Measurements from ENCODE around the gene TRIP13. TPM values are rescaled to one million over a fixed set of nuclear protein-coding genes. Genes with fewer than 3 reads are reported as not detected.

Gene TRIP13
- polyA plus RNA-seq, 4 donors = 1.6 to 12.1 (median 7.1) TPM

DNA sequence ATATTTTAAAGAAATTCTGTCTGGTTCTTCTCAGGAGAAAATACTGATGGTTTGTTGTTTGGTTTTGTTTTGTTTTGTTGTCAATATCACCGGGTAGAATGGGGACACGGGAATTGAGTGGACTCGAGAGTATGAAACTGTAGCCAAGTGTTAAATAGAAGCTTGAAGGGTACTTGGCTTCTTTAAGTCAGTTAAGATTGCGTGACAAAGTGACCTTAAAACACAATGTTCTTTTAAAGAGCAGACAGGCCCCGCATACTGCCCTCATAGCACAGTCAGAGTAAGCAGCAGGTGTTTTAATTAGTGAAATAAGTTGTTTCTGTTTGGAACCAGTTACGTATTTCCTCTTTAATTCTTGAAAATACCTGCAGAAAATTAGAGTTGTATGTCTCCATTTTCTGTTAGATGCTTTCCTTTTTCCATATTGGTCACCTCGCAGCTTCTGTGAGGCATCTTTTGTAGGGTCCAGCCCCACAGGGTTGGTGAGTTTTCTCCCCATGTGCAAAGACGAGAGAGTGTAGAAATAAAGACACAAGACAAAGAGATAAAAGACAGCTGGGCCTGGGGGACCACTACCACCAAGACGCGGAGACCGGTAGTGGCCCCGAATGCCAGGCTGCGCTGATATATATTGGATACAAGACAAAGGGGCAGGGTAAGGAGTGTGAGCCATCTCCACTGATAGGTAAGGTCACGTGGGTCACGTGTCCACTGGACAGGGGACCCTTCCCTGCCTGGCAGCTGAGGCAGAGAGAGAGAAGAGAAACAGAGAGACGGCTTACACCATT lies 9.6 kb downstream of the TRIP13 start:
- no peak overlapping the region for H3K4me3 ChIP-seq (ENCODE audit: low read depth in 1 of 3, low read length in 3 of 3)
- H3K27me3 ChIP-seq (ENCODE audit: control insufficient read depth in 3 of 3, insufficient read depth in 3 of 3, low read length in 3 of 3) = no peaks in the 10 kb centered on the region
- no peaks in the 10 kb centered on the region for H3K4me1 ChIP-seq (ENCODE audit: control insufficient read depth in 3 of 3, insufficient read depth in 2 of 3, low read depth in 1 of 3, low read length in 2 of 3)
- H3K9me3 ChIP-seq (ENCODE audit: control insufficient read depth in 2 of 2, insufficient read depth in 1 of 2, low read depth in 1 of 2, low read length in 1 of 2) = no peaks in the 10 kb centered on the region
- DNase-seq (no peak), FAIRE-seq (no peak)
- H3K36me3 ChIP-seq (ENCODE audit: control insufficient read depth in 3 of 3, insufficient read depth in 2 of 3, low read depth in 1 of 3, low read length in 3 of 3) = peaks cover 0 to 26% (median 0%) of the 10 kb centered on the region in 3 donors
- H3K27ac ChIP-seq (ENCODE audit: low read depth in 1 of 3, low read length in 2 of 3) = no peak overlapping the region
- 90 to 94% (median 90%) methylated on average over 16 of the region's 16 CpGs for WGBS, 3 donors

DNA sequence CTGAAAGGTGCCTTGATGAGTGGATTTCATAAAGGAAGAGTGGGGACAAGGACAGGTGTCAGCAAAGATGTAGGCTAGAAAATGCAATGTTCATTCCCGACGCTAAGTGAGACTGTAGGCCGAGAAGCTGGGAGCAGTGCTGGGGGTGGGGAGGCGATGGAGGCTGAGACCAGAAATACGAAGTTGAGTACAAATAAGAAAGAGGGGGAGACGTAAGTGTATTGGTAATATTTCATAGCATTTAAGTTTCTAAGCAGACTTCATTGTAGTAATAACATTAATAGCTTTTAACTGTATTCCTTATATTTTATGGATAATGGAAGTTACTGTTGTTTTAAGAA lies 11.0 kb downstream of the TRIP13 start:
- Histone ChIP-seq H3K27ac (ENCODE audit: low read depth in 1 of 3, low read length in 2 of 3) (no peak overlapping the region), H3K36me3 (ENCODE audit: control insufficient read depth in 3 of 3, insufficient read depth in 2 of 3, low read depth in 1 of 3, low read length in 3 of 3) (peaks cover 0 to 35% (median 0%) of the 10 kb centered on the region in 3 donors), H3K4me3 (ENCODE audit: low read depth in 1 of 3, low read length in 3 of 3) (no peak overlapping the region), H3K27me3 (ENCODE audit: control insufficient read depth in 3 of 3, insufficient read depth in 3 of 3, low read length in 3 of 3) (no peaks in the 10 kb centered on the region), H3K9me3 (ENCODE audit: control insufficient read depth in 2 of 2, insufficient read depth in 1 of 2, low read depth in 1 of 2, low read length in 1 of 2) (no peaks in the 10 kb centered on the region), H3K4me1 (ENCODE audit: control insufficient read depth in 3 of 3, insufficient read depth in 2 of 3, low read depth in 1 of 3, low read length in 2 of 3) (no peaks in the 10 kb centered on the region)
- 95 to 99% (median 98%) methylated on average over 6 of the region's 6 CpGs for WGBS, 3 donors
- FAIRE-seq = no peak
- no peak for DNase-seq

DNA sequence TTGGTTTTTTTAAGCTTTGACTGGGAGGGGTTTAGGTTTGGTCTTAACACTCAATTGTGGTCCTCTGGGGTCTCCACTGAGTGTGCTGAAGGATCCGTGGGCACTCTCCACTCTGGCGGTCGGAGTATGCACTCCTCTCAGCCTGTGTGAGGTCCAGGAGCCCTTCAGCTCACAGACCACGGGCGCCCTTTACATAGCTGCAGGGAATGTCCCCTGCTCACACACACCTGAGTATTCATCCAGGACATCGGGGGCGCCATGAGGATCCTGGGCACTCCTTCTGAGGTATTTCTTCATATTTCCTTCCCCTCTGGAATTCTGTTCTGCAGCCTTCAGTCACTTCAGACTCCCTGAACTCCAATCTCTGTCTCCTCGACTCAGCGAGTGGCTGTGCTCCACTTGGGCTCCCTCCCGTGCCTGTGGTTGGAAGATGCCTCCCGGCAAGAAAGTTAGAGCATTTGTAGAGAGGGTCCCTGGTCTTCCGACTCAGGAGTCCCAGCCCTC lies 12.5 kb downstream of the TRIP13 start:
- DNase-seq = no peak
- WGBS, 3 donors = 92 to 96% (median 95%) methylated on average over 12 of the region's 12 CpGs
- Histone ChIP-seq H3K27me3 (ENCODE audit: control insufficient read depth in 3 of 3, insufficient read depth in 3 of 3, low read length in 3 of 3) (no peaks in the 10 kb centered on the region), H3K36me3 (ENCODE audit: control insufficient read depth in 3 of 3, insufficient read depth in 2 of 3, low read depth in 1 of 3, low read length in 3 of 3) (peaks cover 0 to 48% (median 0%) of the 10 kb centered on the region in 3 donors), H3K4me3 (ENCODE audit: low read depth in 1 of 3, low read length in 3 of 3) (no peak overlapping the region), H3K4me1 (ENCODE audit: control insufficient read depth in 3 of 3, insufficient read depth in 2 of 3, low read depth in 1 of 3, low read length in 2 of 3) (no peaks in the 10 kb centered on the region), H3K27ac (ENCODE audit: low read depth in 1 of 3, low read length in 2 of 3) (no peak overlapping the region), H3K9me3 (ENCODE audit: control insufficient read depth in 2 of 2, insufficient read depth in 1 of 2, low read depth in 1 of 2, low read length in 1 of 2) (no peaks in the 10 kb centered on the region)
- no peak for FAIRE-seq

DNA sequence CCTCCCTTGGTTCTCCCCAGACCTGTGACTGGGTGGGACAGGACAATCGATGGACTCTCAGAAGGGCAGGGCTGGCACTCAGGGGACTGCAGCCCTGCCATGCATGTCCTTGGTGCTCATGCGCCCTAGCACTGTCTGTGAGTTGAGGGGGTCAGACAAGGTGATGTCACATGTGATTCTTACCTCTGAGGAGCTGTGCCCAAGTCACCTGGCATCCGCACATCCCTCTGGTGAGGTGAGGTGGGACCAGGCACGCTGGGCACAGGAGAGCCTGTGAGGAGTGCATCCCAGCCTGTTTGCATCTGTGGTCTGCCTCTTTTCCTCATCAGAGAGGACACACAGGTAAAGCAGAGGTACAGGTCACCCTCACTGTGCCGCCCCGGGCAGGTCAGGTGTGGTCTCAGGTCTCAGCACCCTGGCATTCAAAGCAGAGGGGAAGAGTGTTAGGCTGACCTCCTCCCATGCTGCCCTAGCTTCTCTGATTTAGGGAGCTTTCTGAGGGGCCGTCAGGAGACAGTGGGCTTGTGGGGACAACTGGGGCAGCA lies 14.8 kb downstream of the TRIP13 start:
- H3K4me1 ChIP-seq (ENCODE audit: control insufficient read depth in 3 of 3, insufficient read depth in 2 of 3, low read depth in 1 of 3, low read length in 2 of 3) = no peaks in the 10 kb centered on the region

DNA sequence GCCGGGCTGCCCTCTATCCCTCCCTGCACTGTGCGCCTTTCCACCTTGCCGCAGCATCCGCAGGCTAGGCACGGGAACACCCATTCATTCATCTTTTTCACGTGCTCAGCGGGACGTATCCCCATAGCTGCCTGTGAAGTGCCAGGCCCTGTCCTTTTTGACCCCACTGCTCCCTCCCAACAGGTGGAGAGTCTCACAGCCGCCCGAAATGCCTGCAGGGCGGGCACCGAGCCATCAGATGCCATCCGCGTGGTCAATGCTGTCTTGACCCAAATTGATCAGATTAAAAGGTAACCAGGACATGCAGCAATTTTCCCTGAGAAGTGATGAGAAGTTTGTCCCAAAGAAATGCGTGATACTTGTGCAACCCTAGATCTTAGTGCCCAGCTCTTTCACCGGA lies 15.5 kb downstream of the TRIP13 start:
- H3K36me3 ChIP-seq (ENCODE audit: control insufficient read depth in 3 of 3, insufficient read depth in 2 of 3, low read depth in 1 of 3, low read length in 3 of 3) = peaks cover 0 to 62% (median 0%) of the 10 kb centered on the region in 3 donors
- DNase-seq = no peak
- H3K27me3 ChIP-seq (ENCODE audit: control insufficient read depth in 3 of 3, insufficient read depth in 3 of 3, low read length in 3 of 3) = no peaks in the 10 kb centered on the region
- no peaks in the 10 kb centered on the region for H3K9me3 ChIP-seq (ENCODE audit: control insufficient read depth in 2 of 2, insufficient read depth in 1 of 2, low read depth in 1 of 2, low read length in 1 of 2)
- FAIRE-seq = no peak
- H3K4me3 ChIP-seq (ENCODE audit: low read depth in 1 of 3, low read length in 3 of 3) = no peak overlapping the region
- 96 to 98% (median 97%) methylated on average over 16 of the region's 16 CpGs for WGBS, 3 donors
- H3K27ac ChIP-seq (ENCODE audit: low read depth in 1 of 3, low read length in 2 of 3) = no peak overlapping the region
- H3K4me1 ChIP-seq (ENCODE audit: control insufficient read depth in 3 of 3, insufficient read depth in 2 of 3, low read depth in 1 of 3, low read length in 2 of 3) = no peaks in the 10 kb centered on the region

More for the DNA sequence above, 14.8 kb downstream of the TRIP13 start:
- H3K27me3 ChIP-seq (ENCODE audit: control insufficient read depth in 3 of 3, insufficient read depth in 3 of 3, low read length in 3 of 3) = no peaks in the 10 kb centered on the region
- no peaks in the 10 kb centered on the region for H3K9me3 ChIP-seq (ENCODE audit: control insufficient read depth in 2 of 2, insufficient read depth in 1 of 2, low read depth in 1 of 2, low read length in 1 of 2)
- DNase-seq (no peak), FAIRE-seq (no peak)
- no peak overlapping the region for H3K27ac ChIP-seq (ENCODE audit: low read depth in 1 of 3, low read length in 2 of 3)
- H3K4me3 ChIP-seq (ENCODE audit: low read depth in 1 of 3, low read length in 3 of 3) = no peak overlapping the region
- 95 to 98% (median 97%) methylated on average over 7 of the region's 7 CpGs for WGBS, 3 donors
- H3K36me3 ChIP-seq (ENCODE audit: control insufficient read depth in 3 of 3, insufficient read depth in 2 of 3, low read depth in 1 of 3, low read length in 3 of 3) = peaks cover 0 to 57% (median 0%) of the 10 kb centered on the region in 3 donors

DNA sequence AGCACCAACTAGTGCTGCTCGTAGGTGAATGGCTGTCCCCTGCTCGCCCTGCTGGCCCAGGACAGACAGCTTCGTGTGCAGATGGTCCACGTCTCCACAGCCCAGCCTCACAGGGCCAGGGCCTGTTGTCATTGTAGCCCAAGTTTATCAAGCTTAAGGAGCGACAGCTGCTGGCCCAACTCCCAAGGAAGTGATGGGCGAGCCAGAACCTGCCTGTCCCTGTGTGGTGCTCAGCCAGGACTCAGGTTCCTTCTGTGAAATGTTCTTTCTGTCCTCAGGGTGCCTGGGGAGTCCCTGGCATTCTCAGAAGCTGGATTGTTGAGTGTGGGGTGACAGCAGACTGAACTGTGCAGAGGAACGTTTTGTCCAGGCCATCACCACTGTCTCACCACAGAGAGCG lies 16.4 kb downstream of the TRIP13 start:
- H3K27ac ChIP-seq (ENCODE audit: low read depth in 1 of 3, low read length in 2 of 3) = no peak overlapping the region
- peaks cover 0 to 65% (median 0%) of the 10 kb centered on the region in 3 donors for H3K36me3 ChIP-seq (ENCODE audit: control insufficient read depth in 3 of 3, insufficient read depth in 2 of 3, low read depth in 1 of 3, low read length in 3 of 3)
- WGBS, 3 donors = 94 to 97% (median 95%) methylated on average over 8 of the region's 8 CpGs
- H3K4me1 ChIP-seq (ENCODE audit: control insufficient read depth in 3 of 3, insufficient read depth in 2 of 3, low read depth in 1 of 3, low read length in 2 of 3) = no peaks in the 10 kb centered on the region
- DNase-seq = no peak
- no peaks in the 10 kb centered on the region for H3K9me3 ChIP-seq (ENCODE audit: control insufficient read depth in 2 of 2, insufficient read depth in 1 of 2, low read depth in 1 of 2, low read length in 1 of 2)
- no peaks in the 10 kb centered on the region for H3K27me3 ChIP-seq (ENCODE audit: control insufficient read depth in 3 of 3, insufficient read depth in 3 of 3, low read length in 3 of 3)
- no peak overlapping the region for H3K4me3 ChIP-seq (ENCODE audit: low read depth in 1 of 3, low read length in 3 of 3)
- no peak for FAIRE-seq

DNA sequence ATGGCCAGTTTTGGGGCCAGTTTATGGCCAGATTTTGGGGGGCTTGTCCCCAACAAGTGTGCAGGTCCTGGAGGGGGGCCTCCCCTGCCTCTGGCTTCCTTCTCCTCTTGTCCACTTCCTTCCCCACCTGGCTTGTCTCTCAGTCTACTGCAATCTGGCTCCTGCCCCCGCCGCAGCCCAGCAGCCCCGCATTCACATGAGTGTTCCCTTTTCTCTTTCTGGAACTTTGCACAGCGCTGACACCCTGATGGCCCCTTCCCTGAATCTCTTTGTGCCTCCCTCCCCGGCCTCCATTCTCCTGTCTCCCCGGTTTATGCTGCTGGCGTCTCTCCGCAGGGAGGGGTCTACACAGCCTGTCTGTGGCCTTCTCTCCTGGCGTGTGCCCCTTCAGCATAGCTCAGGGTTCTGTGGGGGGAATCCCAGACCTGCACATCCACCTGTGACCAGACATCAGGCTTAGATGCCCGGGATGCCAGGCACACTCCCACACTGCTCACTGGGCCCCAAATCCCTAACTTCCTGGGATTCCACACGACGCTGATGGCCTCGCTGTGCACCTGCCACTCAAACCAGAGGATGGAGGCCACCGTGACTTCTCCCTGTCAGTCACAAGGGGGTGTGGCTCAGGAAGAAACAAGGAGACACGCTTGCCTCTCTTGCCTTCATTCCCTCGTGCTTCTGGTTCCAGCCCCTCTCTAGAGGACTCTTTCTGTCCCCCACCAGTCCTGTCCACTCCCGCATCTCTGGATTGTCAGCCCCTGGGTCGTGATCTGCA lies 17.5 kb downstream of the TRIP13 start:
- Histone ChIP-seq H3K4me1 (ENCODE audit: control insufficient read depth in 3 of 3, insufficient read depth in 2 of 3, low read depth in 1 of 3, low read length in 2 of 3) (no peaks in the 10 kb centered on the region), H3K9me3 (ENCODE audit: control insufficient read depth in 2 of 2, insufficient read depth in 1 of 2, low read depth in 1 of 2, low read length in 1 of 2) (no peaks in the 10 kb centered on the region), H3K27me3 (ENCODE audit: control insufficient read depth in 3 of 3, insufficient read depth in 3 of 3, low read length in 3 of 3) (no peaks in the 10 kb centered on the region), H3K4me3 (ENCODE audit: low read depth in 1 of 3, low read length in 3 of 3) (no peak overlapping the region), H3K27ac (ENCODE audit: low read depth in 1 of 3, low read length in 2 of 3) (no peak overlapping the region), H3K36me3 (ENCODE audit: control insufficient read depth in 3 of 3, insufficient read depth in 2 of 3, low read depth in 1 of 3, low read length in 3 of 3) (peaks cover 0 to 68% (median 0%) of the 10 kb centered on the region in 3 donors)
- no peak for FAIRE-seq
- 92 to 96% (median 94%) methylated on average over 18 of the region's 18 CpGs for WGBS, 3 donors
- DNase-seq = no peak

DNA sequence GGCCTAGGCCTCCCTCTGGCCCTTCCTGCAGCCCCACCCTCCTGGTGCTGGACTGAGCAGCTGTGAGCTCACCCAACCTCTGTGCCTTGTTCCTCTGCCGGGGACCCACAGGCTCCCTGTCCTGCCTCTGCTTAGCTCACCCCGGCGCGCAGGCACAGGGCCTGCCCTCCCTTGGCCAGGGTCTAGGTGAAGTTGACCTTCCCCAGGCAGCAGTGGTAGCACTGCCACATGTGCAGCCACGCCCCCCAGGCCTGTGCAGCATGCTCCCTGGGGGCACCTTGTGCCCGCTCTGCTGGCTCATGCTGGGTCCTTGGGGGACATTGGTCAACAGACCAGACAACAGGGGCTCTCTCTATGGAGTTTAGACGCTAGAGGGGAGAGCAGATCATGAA lies 18.1 kb downstream of the TRIP13 start:
- 97 to 100% (median 99%) methylated on average over 7 of the region's 7 CpGs for WGBS, 3 donors
- Histone ChIP-seq H3K9me3 (ENCODE audit: control insufficient read depth in 2 of 2, insufficient read depth in 1 of 2, low read depth in 1 of 2, low read length in 1 of 2) (no peaks in the 10 kb centered on the region), H3K4me1 (ENCODE audit: control insufficient read depth in 3 of 3, insufficient read depth in 2 of 3, low read depth in 1 of 3, low read length in 2 of 3) (no peaks in the 10 kb centered on the region), H3K4me3 (ENCODE audit: low read depth in 1 of 3, low read length in 3 of 3) (no peak overlapping the region), H3K27me3 (ENCODE audit: control insufficient read depth in 3 of 3, insufficient read depth in 3 of 3, low read length in 3 of 3) (no peaks in the 10 kb centered on the region), H3K36me3 (ENCODE audit: control insufficient read depth in 3 of 3, insufficient read depth in 2 of 3, low read depth in 1 of 3, low read length in 3 of 3) (peaks cover 0 to 70% (median 0%) of the 10 kb centered on the region in 3 donors), H3K27ac (ENCODE audit: low read depth in 1 of 3, low read length in 2 of 3) (no peak overlapping the region)
- DNase-seq (no peak), FAIRE-seq (no peak)

Data from small intestine (tissue), 7 donors.